Thoracic aorta (tissue), 2 donors: ENCODE data around the gene FNDC3B. TPM values are rescaled to one million over a fixed set of nuclear protein-coding genes. Genes with fewer than 3 reads are reported as not detected.

ENCODE experiments used
- ATAC-seq: fragments of 150-250 bp; one replicate; pipeline ENCODE4 v1.8.0; 2017; ENCODE audit warnings: low read depth; ENCODE audit not compliant: insufficient number of reproducible peaks, low FRiP score
- DNase-seq: peaks from one replicate; pipeline ENCODE4 v3.0.0-alpha.2; 2020; ENCODE audit warnings: low spot score
- H3K27ac ChIP-seq, 2 donors: fragments of 200-600 bp; sonication (generic); 1 replicate in 1 of 2; 2 replicates in 1 of 2; pipeline ENCODE4 v1.5.1; 2016; ENCODE audit warnings: mild to moderate bottlenecking in 2 of 2, moderate library complexity in 2 of 2
- H3K27me3 ChIP-seq: fragments of 200-600 bp; sonication (generic); replicated peaks from 2 replicates; pipeline ENCODE4 v1.6.0; 2016; ENCODE audit warnings: mild to moderate bottlenecking; ENCODE audit not compliant: insufficient read depth
- H3K36me3 ChIP-seq: fragments of 200-600 bp; sonication (generic); one replicate; pipeline ENCODE4 v1.5.1; 2016
- H3K4me1 ChIP-seq, 2 donors: fragments of 200-600 bp; sonication (generic); 1 replicate in 1 of 2; 2 replicates in 1 of 2; pipeline versions ENCODE4 v1.5.1 to v1.6.0; 2016; ENCODE audit warnings: low read depth in 2 of 2, mild to moderate bottlenecking in 1 of 2; ENCODE audit not compliant: control insufficient read depth in 1 of 2
- H3K4me3 ChIP-seq: fragments of 200-600 bp; sonication (generic); 2 replicates; pipeline ENCODE4 v1.5.1; 2016; ENCODE audit warnings: mild to moderate bottlenecking
- H3K9me3 ChIP-seq: fragments of 200-600 bp; sonication (generic); 2 replicates; pipeline ENCODE4 v1.5.1; 2016
- total RNA-seq, 2 donors: library from RNA; depleted of rRNA; stranded (reverse); fragments of >200 nt; gene quantifications; one replicate each; pipeline versions ENCODE4 v1.1.0 to v1.2.3, GENCODE V29; 2016
- TF ChIP-seq, protein P1 (sequence below): fragments of 200-600 bp; sonication (generic); IDR thresholded peaks from one replicate; pipeline ENCODE4 v1.5.1; 2019; ENCODE audit warnings: antibody characterized with exemption

FNDC3B gene
- total RNA-seq, 2 donors from 2014 or later, result 113 to 163 TPM

DNA sequence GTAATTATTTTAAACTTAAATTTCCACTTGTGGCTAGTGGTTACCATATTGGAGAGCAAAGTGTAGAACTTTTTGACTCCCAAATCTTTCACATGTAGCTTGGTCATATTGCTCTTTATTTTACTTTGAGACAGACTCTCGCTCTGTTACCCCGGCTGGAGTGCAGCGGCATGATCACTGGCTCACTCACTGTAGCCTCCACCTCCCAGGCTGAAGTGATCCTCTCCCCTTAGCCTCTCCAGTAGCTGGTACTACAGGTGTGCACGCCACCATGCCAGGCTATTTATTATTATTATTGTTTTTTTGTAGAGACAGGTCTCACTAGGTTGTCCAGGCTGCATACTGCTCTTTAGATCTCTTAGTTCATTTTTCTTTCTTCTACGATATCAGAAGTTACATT, 3.9 kb downstream of the FNDC3B start:
- DNase-seq (no peak), ATAC-seq (no peak)
- Histone ChIP-seq H3K36me3 (no peaks in the 10 kb centered on the region), H3K9me3 (no peaks in the 10 kb centered on the region), H3K27me3 (no peaks in the 10 kb centered on the region), H3K27ac (peak overlapping the region; percentile 16 to 98), H3K4me1 (peaks cover 44 to 65% of the 10 kb centered on the region in 2 donors), H3K4me3 (peak overlapping the region; percentile 98)
- TF ChIP-seq, protein P1, sequence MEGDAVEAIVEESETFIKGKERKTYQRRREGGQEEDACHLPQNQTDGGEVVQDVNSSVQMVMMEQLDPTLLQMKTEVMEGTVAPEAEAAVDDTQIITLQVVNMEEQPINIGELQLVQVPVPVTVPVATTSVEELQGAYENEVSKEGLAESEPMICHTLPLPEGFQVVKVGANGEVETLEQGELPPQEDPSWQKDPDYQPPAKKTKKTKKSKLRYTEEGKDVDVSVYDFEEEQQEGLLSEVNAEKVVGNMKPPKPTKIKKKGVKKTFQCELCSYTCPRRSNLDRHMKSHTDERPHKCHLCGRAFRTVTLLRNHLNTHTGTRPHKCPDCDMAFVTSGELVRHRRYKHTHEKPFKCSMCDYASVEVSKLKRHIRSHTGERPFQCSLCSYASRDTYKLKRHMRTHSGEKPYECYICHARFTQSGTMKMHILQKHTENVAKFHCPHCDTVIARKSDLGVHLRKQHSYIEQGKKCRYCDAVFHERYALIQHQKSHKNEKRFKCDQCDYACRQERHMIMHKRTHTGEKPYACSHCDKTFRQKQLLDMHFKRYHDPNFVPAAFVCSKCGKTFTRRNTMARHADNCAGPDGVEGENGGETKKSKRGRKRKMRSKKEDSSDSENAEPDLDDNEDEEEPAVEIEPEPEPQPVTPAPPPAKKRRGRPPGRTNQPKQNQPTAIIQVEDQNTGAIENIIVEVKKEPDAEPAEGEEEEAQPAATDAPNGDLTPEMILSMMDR, result no peak

DNA sequence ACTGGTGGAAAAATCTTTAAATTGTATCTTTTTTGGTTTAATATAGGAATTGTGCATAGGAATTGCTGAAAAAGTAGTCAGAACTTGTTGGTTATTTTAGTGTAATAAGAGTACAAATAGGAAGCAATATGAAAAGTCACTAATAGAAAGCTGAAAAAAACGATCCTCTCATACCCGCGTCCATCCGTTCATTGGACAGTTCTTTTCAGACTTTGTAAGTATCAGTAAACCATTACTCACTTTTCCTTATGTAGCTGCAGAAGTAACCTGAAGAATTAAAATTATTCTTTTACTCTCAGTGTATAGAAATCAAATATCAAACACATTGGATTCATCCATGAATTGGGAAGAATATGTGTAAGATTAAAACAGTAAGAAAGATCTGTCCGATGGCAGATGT, 4.4 kb downstream of the FNDC3B start:
- Histone ChIP-seq H3K27me3 (no peaks in the 10 kb centered on the region), H3K9me3 (no peaks in the 10 kb centered on the region), H3K4me3 (peak overlapping the region; percentile 98), H3K4me1 (peaks cover 44 to 65% of the 10 kb centered on the region in 2 donors), H3K27ac (peak overlapping the region in 1 of 2 donors; percentile 16), H3K36me3 (no peaks in the 10 kb centered on the region)
- ATAC-seq, result no peak
- TF ChIP-seq, protein P1, result no peak
- no peak for DNase-seq

DNA sequence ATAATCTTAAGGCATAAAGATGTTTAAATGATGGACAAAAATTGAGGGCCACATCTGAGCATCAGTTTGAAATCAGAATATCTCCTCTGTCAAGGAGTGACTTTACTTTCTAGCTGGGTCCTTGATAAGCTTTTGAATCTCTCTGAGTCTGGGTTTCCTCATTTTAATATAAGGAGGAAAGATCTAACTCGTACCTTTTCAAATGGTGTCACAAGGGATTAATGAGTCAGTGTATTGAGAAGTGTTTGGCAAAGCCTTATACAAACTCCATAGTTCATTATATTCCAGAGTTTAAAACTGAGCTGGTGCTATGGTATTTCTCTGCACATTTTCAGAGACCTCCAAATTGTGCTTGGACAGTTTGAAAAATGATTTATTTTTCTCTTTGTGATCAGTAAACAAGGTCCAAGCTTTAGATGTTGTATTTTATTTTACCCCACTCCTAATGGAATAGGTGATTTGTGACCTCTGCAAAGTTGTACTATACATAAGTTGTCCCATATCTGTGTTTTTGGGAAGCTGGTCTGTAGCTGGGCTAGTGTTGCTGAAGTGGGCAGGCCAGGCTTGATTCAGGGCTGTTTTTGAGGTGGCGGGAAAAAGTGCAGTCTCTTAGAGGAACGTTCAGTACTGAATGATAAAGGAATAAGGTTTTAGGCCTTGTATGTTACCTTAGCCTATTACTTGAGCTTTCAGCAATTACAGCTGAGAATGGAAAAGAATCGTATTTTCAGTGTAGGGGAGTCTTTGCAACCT, 5.6 kb downstream of the FNDC3B start:
- no peak for DNase-seq
- H3K27ac ChIP-seq, result peak overlapping the region; percentile 6 to 10
- no peak for ATAC-seq
- TF ChIP-seq, protein P1, result no peak
- H3K9me3 ChIP-seq, result no peaks in the 10 kb centered on the region
- no peaks in the 10 kb centered on the region for H3K27me3 ChIP-seq
- H3K36me3 ChIP-seq, result no peaks in the 10 kb centered on the region
- peak overlapping the region; percentile 24 for H3K4me3 ChIP-seq
- peaks cover 41 to 60% of the 10 kb centered on the region in 2 donors for H3K4me1 ChIP-seq

DNA sequence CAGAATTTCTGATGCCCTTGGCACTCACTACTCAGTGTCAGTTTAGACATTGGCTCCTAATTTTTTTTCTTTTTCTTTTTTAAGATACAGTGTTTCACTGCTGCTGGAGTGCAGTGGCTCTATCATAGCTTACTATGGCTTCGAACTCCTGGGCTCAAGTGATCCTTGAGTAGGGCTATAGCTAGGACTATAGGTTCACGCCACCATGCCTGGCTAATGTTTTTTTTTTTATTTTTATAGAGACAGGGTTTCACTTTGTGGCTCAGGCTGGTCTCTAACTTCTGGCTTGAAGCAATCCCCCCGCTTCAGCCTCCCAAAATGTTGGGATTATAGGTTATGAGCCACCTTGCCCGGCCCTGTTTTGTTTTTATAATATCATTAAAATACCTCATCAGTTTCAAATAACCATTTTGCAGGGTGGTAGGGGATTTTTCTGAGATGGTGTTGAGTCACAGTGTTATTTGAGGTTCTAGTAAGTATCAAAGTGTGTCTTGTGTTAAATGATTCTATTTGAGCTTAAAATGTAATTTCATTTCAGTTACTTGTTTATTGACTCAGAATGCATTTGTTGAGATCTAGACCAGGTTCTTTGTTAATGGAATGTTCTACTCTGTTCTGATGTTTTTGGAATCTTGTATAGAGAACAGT, 7.0 kb downstream of the FNDC3B start:
- Histone ChIP-seq H3K4me3 (peak overlapping the region; percentile 23), H3K27ac (peak overlapping the region in 1 of 2 donors; percentile 10), H3K36me3 (no peaks in the 10 kb centered on the region), H3K4me1 (peaks cover 41 to 60% of the 10 kb centered on the region in 2 donors), H3K9me3 (no peaks in the 10 kb centered on the region), H3K27me3 (no peaks in the 10 kb centered on the region)
- TF ChIP-seq, protein P1, result no peak
- ATAC-seq, result no peak
- no peak for DNase-seq

DNA sequence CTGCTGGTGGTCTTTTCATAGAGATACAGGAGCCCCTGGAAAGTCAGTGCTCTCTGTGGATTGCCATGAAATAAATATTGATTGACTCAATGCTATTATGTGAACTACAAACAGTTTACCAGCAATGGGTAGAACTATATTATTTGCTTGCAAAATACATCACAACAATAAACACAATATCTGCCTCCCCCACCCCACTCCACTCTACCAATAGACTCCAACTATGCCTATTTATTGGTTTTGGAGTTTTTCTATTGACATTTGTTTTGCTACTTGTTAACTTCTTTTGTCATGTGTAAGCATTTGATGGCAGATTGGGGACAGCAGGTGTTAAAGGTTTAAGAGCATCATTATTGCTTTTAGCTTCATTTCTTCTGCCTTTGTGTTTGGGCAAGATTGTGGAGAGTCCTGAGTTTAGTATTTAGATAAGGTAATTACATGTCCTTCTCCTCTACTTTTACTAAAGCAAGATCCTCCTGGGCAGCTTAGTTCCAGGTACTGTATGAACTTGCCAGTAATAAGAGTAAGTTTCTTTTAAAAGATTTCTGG, 8.3 kb downstream of the FNDC3B start:
- Histone ChIP-seq H3K4me1 (peaks cover 36 to 51% of the 10 kb centered on the region in 2 donors), H3K4me3 (no peak overlapping the region), H3K9me3 (no peaks in the 10 kb centered on the region), H3K36me3 (peaks cover 4% of the 10 kb centered on the region), H3K27ac (no peak overlapping the region), H3K27me3 (no peaks in the 10 kb centered on the region)
- TF ChIP-seq, protein P1, result no peak
- DNase-seq (no peak), ATAC-seq (no peak)
